T-helper 1 cell (primary cell): ENCODE measurements around the gene IGHMBP2.

ENCODE experiments used
- DNase-seq, 5 donors: peaks; one replicate each; pipeline ENCODE4 v3.0.0-alpha.2; 2012 to 2020

The IGHMBP2 gene

DNA sequence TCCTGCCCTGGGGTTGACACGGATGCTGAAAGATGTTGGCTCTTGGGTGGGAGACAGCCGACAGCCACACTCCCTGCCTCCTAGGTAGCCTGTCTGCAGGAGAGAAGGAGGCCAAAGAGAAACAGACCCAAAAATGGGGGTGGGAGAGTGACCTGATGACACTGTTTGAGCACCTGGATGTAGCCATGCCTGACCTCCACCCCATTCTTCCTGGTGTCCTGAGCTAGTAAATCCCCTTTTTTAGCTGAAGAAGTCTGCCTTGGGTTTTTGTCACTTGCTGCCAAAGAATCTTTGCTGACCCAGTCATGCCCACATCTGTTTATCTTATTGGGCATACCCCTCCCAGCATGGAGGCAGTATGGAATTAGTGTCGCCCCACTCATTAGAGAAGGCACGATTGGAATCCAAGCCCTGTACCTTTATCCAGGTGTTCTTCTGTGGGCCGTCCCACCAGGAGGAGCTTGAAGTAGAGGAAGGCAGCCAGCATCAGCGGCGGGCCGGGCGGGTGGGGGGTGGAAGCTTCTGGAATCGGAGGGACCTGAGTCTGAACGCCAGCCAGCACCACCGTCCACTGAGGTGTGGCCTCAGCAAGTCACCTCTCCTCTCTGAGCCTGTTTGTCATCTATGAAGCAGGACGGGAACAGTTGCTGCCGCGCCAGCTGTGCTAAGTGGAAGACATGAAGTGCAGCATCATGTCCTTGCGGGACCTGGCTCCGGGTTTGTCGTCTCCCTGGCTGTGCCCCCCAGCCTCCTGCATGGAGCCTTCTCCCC is 37.8 kb downstream of the IGHMBP2 start:
- no peak for DNase-seq

- no peak for DNase-seq
These were observed 38.5 kb downstream of the IGHMBP2 start for GRCh38 chr11:68942095-68942620.

GRCh38 chr11:68942751-68943271 is 39.1 kb downstream of the IGHMBP2 start:
- no peak for DNase-seq

GRCh38 chr11:68946416-68947090 is 42.9 kb downstream of the IGHMBP2 start:
- DNase-seq: no peak

DNA sequence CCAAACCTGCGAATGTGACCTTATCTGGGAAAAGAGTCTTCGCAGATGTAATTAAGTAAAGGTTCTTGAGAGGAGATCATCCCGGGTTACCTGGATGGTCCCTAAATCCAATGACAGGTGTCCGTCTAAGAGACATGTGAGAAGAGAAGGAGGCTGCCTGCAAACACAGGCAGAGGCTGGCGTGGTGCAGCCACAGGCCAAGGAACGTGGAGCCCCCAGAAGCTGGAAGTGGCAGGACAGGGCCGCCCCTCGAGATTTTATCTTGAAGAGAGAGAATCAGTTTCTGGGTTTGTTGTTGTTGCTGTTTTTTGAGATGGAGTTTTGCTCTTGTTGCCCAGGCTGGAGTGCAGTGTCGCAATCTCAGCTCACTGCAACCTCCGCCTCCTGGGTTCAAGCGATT is 43.5 kb downstream of the IGHMBP2 start:
- DNase-seq: no peak

- no peak for DNase-seq
These were observed 44.8 kb downstream of the IGHMBP2 start for GRCh38 chr11:68948496-68948895.

GRCh38 chr11:68948935-68949334 is 45.2 kb downstream of the IGHMBP2 start:
- no peak for DNase-seq

DNA sequence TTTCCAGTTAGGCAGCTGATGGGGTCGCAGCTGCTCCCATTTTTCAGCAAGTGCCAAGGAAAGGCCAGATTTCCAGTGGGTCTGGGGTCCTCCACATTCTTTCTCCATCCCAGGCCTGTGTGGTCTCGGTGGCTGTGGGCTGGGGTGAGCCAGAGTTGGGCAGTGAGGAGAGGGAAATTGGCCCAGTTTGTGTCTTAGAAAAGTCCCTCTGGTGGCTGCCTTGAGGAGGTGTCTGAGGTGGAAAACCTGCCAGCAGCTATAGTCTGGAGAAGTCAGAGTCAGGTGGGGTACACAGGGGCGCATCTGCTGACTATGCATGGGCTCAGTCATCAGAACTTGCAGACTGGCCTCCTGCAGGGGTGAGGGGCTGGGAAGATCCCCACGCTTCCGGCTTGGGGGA is 46.6 kb downstream of the IGHMBP2 start:
- DNase-seq: no peak

GRCh38 chr11:68950762-68951161 is 47.1 kb downstream of the IGHMBP2 start:
- no peak for DNase-seq

DNA sequence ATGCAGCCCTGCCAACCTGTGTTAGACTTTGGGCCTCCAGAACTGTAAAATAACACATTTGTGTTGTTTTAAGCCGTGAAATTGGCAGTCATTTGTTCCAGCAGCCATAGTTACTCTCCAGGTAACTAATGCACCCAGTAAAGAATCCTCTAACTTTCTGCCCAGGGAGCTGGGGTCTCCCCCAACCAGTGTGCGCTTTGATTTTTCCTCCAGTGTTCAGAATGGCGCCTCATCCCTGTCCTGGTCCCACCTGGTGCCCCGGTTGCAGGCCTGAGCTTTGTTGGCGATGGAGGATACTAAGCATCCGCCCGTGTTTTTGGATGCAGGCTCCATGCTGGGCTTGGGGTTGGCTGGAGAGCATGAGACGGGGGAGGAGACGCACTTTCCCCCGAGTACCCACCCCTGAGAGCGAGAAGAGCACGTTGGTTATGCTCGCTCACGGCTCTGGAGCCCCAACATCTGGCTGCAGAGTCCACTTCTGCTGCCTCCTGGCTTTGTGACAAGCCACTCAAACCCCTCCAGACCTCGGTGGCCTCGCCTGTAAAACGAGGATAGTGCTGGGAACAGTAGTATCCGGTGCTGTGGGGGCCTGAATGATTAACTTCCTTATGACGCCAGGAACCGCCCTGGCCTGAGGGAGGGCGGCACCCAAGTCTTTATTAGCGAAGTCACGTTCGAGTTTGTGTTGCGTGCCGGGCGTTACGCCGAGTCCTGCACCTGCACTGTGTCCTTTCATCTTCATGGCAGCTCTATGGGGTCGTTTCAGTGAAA is 51.3 kb downstream of the IGHMBP2 start:
- no peak for DNase-seq

DNA sequence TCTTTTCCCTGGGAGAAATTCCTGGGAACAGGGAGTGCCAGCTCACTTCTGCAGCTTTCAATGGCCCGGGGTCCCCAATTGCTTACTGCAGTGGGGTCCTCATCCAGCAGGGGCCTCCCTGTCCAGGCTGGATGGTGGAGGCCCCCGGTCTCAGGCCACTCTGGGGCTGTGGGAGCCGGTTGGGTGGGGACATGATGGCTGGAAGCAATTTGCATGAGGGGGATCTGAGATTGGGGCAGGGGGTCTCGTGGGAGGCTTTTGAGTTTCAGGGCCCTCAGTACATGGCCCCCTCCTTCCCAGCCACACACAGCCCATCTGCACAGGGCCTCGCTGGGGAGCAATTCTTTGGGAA is 51.9 kb downstream of the IGHMBP2 start:
- DNase-seq: no peak

- peak in 1 of 5 donors; percentile 17 for DNase-seq
These were observed 52.5 kb downstream of the IGHMBP2 start for GRCh38 chr11:68956142-68956541.

DNA sequence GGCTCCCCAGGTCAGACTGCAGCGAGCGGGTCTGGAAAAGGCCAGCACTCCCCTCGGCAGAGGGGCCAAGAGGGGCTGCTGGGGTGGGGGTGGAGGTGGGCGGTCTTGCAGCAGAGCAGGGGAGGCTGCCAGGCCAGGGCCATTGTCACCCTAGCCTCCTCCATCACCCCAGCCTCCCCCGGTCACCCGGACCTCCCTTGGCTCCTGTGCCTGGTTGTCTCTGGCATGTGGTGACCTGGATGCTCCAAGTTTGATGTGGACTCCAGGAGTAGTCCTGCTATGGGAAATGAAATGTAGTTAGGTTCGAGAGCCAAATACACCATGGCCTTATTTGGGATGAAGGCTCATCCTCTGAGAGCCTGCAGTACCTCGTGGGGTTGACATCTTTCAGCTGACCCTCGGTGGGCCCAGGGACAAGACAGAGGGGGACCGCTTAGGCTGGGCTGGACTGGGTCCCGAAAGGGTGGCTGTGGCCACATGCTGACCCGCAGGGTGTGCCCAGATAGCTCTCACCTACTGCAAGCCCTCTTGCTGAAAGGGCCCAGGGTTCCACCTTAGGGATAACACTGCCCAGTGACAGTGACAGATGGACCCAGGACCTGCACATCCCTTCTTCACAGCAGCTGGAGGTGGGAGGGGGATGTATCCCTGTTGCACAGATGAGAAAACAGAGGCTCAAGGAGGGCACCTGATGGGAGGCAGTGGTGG is 53.0 kb downstream of the IGHMBP2 start:
- no peak for DNase-seq

GRCh38 chr11:68958211-68958610 is 54.5 kb downstream of the IGHMBP2 start:
- no peak for DNase-seq

DNA sequence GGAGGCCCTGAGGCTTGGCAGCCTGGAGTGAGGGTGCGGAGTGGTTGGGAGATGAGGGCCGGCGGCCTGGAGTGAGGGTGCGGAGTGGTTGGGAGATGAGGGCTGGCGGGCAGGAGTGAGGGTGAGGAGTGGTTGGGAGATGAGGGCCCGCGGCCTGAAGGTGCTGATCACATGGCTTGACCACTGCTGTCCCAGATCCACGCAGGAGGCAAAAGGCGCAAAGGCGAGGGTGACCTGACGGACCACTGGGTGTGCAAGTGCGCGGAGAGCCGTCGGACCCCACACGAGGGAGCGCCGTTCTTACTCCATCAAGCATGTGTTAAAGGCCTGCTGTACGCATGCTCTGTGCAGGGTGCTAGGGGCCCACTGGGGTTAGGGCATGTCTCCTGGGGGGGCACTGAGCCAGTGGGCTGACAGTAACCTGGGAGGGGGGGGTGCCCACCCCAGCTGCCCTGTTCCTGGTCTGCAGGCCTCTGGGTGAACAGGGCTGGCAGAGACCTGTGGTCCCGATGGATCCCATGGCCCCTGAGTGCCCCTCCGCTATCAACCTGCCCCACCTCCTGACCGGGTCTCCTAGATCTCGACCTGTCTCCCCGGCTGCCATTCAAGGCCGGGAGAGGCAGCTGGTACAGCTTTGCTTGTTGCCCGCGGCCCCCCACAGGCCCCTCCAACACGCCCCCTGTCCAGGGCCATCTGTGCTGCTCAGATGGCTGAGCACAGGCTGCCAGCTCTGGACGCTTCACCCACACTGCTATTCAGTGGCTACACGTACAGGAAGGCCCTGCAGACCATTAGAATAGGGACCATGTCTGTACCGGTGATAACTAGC is 56.0 kb downstream of the IGHMBP2 start:
- DNase-seq: no peak

GRCh38 chr11:68960294-68961071 is 56.8 kb downstream of the IGHMBP2 start:
- DNase-seq: no peak

DNA sequence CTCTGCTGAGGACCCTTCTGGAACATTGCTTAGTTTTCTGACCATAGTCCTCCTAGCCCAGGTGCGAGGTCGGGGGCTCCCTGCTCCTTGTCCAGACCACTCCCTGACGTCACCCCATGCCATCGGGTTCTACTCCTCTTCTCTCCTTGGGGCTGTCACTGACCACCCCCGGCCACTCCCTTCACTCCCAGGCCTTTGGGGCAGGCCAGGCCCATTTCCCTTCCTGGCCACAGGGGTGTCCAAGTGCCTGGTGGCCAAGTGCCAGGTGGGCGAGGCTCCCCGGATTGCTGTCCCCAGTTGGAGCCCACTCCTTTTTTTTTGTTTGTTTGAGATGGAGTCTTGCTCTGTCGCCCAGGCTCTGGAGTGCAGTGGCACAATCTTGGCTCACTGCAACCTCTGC is 57.6 kb downstream of the IGHMBP2 start:
- DNase-seq: no peak

DNA sequence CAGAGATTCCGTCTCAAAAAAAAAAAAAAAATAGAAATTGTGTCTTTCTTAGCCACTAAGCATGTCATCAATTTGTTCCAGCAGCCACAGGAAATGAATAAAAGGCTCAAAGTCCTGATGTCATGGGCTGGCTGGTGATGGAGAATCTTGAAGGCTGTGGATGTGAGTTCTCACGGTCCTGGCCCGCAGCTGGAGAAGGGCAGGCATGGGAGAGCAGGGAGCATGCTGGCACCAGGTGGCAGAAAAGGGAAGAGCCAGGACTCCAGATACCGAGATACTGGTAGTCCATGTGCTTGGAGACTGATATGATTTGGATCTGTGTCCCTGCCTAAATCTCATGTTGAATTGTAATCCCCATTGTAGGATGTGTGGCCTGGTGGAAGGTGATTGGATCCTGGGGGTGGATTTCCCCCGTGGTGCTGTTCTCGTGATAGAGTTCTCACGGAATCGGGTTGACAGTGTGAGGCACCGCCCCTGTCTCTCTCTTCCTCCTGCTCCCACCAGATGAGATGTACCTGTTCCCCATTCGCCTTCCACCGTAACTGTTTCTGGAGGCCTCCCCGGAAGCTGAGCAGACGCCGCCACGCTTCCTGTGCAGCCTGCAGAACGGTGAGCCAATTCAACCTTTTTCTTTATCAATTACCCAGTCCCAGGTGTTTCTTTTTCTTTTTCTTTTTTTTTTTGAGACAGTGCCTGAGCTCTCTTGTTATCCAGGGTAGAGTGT is 59.0 kb downstream of the IGHMBP2 start:
- DNase-seq: peak in 3 of 5 donors; percentile 18 to 31 (median 30)

DNA sequence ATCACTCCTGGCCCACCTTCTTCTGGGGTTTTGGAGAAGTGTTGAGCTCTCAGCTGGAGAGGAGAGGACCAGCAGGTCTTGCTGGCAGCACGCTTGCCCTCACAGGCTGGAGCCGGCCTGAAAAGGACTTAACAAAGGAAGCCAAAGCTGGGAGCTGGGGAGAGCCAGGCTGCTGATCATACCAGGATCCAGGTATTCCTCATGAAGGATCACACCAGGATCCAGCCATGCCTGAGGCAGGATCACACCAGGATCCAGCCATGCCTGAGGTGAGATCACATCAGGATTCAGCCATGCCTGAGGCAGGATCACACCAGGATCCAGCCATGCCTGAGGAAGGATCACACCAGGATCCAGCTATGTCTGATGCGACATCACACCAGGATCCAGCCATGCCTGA is 60.1 kb downstream of the IGHMBP2 start:
- no peak for DNase-seq
